Measurements from ENCODE around the gene COL23A1.

COL23A1 gene

GRCh38 chr5:178223828-178224335 lies 366.3 kb downstream of the COL23A1 start:
- H3K27me3 ChIP-seq = no peaks in the 10 kb centered on the region
- no peak overlapping the region for H3K4me3 ChIP-seq (ENCODE audit: low read depth in 1 of 2, low read length in 1 of 2)
- no peak for TF ChIP-seq CTCF (IDR thresholded peaks at IDR 0.05)
- H3K4me1 ChIP-seq (ENCODE audit: control insufficient read depth in 1 of 2, insufficient read depth in 1 of 2, low read depth in 1 of 2, low read length in 1 of 2) = peaks cover 17 to 18% of the 10 kb centered on the region in 2 experiments
- H3K27ac ChIP-seq = no peak overlapping the region
- peaks cover 87% of the 10 kb centered on the region for H3K36me3 ChIP-seq
- H3K9me3 ChIP-seq = no peaks in the 10 kb centered on the region

GRCh38 chr5:178223196-178223773 lies 366.9 kb downstream of the COL23A1 start:
- H3K4me1 ChIP-seq (ENCODE audit: control insufficient read depth in 1 of 2, insufficient read depth in 1 of 2, low read depth in 1 of 2, low read length in 1 of 2) = peaks cover 17 to 18% of the 10 kb centered on the region in 2 experiments
- peaks cover 84% of the 10 kb centered on the region for H3K36me3 ChIP-seq
- H3K27ac ChIP-seq = peak overlapping the region; percentile 74
- no peak overlapping the region for H3K4me3 ChIP-seq (ENCODE audit: low read depth in 1 of 2, low read length in 1 of 2)
- TF ChIP-seq CTCF (IDR thresholded peaks at IDR 0.05) = no peak
- no peaks in the 10 kb centered on the region for H3K27me3 ChIP-seq
- no peaks in the 10 kb centered on the region for H3K9me3 ChIP-seq

- TF ChIP-seq CTCF (IDR thresholded peaks at IDR 0.05) = no peak
- Histone ChIP-seq H3K27ac (peak overlapping the region; percentile 74), H3K4me1 (ENCODE audit: control insufficient read depth in 1 of 2, insufficient read depth in 1 of 2, low read depth in 1 of 2, low read length in 1 of 2) (peaks cover 20 to 21% of the 10 kb centered on the region in 2 experiments), H3K36me3 (peaks cover 76% of the 10 kb centered on the region), H3K4me3 (ENCODE audit: low read depth in 1 of 2, low read length in 1 of 2) (no peak overlapping the region), H3K9me3 (no peaks in the 10 kb centered on the region), H3K27me3 (no peaks in the 10 kb centered on the region)
Observed at GRCh38 chr5:178222292-178222691, 367.9 kb downstream of the COL23A1 start.

- no peak for TF ChIP-seq CTCF (IDR thresholded peaks at IDR 0.05)
- H3K27ac ChIP-seq = peak overlapping the region; percentile 74
- peaks cover 24 to 25% of the 10 kb centered on the region in 2 experiments for H3K4me1 ChIP-seq (ENCODE audit: control insufficient read depth in 1 of 2, insufficient read depth in 1 of 2, low read depth in 1 of 2, low read length in 1 of 2)
Observed at GRCh38 chr5:178221853-178222252, 368.3 kb downstream of the COL23A1 start.

GRCh38 chr5:178221282-178221681 lies 368.9 kb downstream of the COL23A1 start:
- Histone ChIP-seq H3K27me3 (no peaks in the 10 kb centered on the region), H3K4me3 (ENCODE audit: low read depth in 1 of 2, low read length in 1 of 2) (no peak overlapping the region), H3K9me3 (no peaks in the 10 kb centered on the region), H3K27ac (peak overlapping the region; percentile 74), H3K36me3 (peaks cover 65% of the 10 kb centered on the region), H3K4me1 (ENCODE audit: control insufficient read depth in 1 of 2, insufficient read depth in 1 of 2, low read depth in 1 of 2, low read length in 1 of 2) (peaks cover 30 to 31% of the 10 kb centered on the region in 2 experiments)
- TF ChIP-seq CTCF (IDR thresholded peaks at IDR 0.05) = no peak

More at GRCh38 chr5:178221853-178222252, 368.3 kb downstream of the COL23A1 start:
- Histone ChIP-seq H3K36me3 (peaks cover 71% of the 10 kb centered on the region), H3K27me3 (no peaks in the 10 kb centered on the region), H3K9me3 (no peaks in the 10 kb centered on the region), H3K4me3 (ENCODE audit: low read depth in 1 of 2, low read length in 1 of 2) (no peak overlapping the region)

Measured in neutrophil (primary cell).